ENCODE data around the gene EIPR1.
"Not testable (repeated sequence)": the region's sequence is repeated elsewhere in the genome, so short reads cannot be mapped to it uniquely, and the experiment has no call there.

The EIPR1 gene

DNA sequence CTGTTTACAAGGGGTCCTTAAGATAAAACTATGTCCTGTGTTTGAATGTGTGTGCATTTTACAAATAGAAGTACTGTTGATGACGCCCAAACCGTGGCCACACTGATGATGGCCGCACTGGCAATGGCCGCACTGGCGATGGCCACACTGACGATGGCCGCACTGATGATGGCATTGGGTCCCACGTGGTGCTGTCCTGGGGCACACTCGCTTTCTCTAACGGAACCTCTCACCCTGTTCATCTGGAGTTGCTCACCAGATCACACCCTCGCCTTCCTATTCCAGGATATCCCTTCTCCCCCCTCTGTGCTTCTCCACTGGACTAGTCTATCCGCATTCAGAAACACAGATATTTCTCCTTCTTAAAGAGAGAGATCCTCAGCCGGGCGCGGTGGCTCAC lies 192.4 kb downstream of the EIPR1 start:
- DNase-seq = no peak

DNA sequence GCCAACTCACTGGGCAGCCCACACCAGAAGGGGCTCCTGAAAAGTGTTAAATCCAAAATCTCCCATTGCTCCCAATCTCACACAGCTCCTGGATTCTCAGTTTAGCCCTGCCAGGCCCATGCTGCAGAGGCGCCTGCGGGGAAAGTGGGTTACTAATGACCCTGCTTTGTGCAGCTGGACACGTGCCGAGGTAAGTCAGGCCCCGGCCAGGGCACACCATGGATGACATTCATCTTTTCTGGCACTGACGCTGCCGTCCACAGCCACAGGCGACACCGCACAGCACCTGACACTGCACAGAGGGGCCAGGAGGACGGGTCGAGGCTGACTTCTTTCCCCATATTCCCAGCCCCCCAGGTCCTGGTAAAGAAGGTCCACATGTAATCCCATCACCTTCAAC lies 193.5 kb downstream of the EIPR1 start:
- no peak for DNase-seq

DNA sequence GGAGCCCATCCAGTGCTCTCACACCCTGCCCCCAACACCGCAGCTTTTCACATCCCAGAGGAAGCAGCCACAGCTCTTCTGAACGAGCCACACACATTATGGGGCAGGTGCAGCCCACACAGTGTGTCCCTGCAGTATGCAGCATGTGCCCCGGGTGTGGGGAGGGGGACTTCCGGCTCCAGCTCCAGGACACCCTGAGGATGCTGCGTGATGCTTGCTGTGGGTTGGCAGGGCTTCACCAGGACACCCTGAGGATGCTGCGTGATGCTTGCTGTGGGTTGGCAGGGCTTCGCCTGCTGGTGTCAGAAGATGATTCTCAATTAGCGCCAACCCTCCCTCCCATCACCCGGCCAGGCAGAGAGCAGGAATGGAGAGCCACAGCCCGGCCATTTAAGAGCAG lies 193.9 kb downstream of the EIPR1 start:
- no peak for DNase-seq

DNA sequence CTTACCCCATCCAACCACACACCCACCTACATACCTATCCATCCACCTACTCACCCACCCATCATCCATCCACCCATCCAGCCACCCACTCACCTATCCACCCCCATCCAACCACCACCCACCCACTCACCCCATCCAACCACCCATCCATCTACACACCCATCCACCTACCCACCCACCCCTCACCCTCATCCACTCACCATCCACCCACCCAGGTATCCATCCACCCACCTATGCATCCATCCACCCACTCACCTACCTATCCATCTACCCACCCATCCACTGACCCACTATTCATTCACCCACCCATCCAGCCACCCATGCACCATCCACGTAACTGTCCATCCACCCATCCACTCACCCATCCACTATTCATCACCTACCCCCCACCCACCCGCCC lies 194.8 kb downstream of the EIPR1 start:
- no peak for DNase-seq

DNA sequence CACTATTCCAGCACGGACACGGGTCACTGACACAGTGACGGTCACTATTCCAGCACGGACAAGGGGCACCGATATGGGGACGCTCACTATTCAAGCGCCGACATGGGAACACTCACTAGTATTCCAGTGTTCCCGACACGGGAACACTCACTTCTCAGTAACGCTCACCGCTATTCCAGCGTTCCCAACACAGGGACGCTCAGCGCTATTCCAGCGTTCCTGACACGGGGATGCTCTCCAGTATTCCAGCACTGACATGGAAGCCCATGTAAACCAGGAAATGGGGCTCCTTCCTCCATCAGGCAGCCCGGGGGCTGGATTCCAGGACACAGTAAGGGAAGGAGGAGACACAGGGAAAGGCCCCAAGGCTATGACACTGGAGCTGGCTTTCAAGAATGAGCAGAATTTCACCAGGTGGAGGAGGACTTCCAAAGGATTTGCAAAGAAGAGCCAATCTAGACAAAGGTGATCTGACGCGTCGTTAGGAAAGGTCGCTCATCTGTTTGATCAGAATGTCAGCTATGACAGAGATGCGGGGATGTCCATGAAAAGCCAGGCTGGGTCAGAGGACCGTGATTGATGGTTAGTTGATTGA lies 196.1 kb downstream of the EIPR1 start:
- no peak for DNase-seq

DNA sequence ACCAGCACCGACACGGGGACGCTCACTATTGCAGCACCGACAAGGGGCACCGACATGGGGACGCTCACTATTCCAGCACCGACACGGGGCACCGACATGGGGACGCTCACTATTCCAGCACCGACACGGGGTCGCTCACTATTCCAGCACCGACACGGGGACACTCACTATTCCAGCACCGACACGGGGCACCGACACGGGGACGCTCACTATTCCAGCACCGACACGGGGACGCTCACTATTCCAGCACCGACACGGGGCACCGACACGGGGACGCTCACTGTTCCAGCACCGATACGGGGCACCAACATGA lies 196.8 kb downstream of the EIPR1 start:
- DNase-seq = not testable (repeated sequence)

DNA sequence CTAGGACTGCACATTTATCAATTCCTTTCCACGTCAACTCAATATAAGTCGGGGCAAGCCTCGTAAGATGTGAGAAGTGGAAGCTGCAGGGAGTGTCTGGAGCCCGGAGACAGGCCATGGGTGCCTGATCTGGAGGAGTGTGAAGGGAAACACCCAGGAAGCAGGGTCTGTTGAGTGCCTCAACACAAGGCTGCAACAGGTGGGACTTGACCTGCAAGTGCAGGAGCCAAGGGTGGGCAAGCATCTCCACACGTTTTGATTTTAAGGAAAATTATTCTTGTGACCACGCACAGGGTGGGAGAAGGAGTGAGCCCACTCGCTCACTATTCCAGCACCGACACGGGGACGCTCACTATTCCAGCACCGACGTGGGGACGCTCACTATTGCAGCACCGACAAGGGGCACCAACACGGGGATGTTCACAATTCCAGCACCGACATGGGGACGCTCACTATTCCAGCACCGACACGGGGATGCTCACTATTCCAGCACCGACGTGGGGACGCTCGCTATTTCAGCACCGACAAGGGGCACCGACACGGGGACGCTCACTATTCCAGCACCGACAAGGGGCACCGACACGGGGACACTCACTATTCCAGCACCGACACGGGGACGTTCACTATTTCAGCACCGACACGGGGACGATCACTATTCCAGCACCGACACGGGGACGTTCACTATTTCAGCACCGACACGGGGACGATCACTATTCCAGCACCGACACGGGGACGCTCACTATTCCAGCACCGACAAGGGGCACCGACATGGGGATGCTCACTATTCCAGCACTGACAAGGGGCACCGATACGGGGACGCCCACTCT lies 197.3 kb downstream of the EIPR1 start:
- DNase-seq = no peak

DNA sequence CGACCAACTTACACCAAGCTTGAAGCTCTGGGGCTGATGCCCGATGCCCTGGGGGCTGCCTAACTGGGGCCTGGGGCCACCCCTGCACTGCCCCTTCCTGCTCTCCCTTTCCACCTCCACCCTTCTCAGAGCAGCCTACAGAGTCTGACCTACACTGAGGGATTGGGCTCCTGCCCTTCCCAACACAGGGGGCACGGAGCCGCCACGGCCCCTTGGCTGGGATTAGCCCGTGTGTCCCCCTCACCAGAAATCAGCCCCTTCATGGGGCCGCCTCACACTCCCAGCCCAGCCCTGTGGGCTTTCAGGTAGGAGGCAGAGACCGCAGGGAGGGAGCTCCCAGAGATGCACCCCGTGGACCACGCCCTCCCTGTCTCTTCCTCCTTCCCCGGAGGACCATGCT lies 198.0 kb downstream of the EIPR1 start:
- no peak for DNase-seq

DNA sequence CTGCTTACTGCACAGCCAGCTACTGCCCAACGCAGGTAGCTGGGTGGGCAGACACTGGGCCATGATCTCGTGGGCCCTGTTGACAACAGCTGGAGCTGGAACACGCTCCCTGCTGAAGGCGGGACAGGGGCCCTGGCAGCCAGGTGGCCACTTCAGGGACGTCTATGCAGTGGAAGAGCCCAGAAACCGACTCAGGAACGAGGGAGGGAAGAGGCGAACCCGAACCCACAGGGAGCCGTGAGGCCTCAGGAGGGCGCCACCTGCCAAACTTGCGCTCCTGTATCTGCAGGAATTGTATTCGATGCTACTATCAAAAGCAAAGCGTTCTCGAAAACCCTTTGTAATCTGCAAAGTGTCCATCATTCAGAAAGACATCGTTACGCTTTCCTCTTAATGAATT lies 198.4 kb downstream of the EIPR1 start:
- no peak for DNase-seq

DNA sequence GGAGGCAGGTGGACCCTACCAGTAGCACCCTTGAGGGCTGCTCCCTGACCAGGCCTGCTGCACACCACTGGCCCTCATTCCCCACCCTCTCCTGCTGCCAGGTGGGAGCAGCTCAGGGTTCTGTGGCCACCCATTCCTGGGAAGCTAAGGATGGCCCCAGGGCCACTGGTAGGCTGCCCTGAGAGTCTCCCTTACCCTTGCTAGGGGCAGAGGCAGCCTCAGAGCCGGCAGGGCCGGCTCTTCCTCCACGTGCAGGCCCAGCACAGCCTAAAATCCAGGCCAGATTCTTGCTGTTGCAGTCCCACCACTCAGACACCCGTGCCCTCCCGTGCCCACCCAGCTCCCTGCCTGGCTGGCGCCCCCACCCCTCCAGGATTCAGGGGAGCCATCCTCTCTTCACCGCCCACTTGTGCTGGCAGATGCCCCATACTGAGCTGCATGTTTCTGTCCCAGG lies 199.0 kb downstream of the EIPR1 start:
- no peak for DNase-seq

DNA sequence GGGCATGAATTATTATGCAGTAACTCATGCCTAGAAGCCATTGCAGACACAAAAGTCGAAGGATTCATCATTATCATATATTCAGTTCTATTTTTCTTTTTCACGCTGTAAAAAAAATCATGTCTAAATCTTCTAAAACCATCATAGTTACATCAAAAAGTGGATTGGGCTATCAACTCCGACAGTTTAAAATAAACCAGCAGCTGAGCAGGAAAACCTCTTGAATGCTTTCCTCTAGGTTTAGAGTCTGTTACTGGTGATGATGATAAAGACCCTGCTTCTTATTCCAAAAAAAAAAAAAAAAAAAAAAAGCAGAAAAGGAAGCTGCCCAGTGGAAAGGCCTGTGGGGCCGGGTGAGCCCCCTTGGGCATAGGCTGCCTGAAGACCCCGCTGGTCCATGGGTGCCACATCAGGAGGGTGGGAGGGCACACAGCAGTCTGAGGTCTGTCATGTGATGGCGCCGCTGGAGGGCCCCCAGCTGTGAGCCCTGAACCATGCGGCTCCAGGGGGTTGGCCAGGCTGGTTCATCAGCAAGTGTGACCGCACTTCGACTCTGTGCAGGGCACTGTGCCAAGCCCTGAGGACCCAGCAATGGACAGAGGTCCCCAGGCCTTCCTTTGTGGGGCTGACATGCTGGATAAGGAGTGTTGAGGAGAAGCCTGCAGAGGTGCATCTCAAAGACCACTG lies 199.6 kb downstream of the EIPR1 start:
- no peak for DNase-seq

DNA sequence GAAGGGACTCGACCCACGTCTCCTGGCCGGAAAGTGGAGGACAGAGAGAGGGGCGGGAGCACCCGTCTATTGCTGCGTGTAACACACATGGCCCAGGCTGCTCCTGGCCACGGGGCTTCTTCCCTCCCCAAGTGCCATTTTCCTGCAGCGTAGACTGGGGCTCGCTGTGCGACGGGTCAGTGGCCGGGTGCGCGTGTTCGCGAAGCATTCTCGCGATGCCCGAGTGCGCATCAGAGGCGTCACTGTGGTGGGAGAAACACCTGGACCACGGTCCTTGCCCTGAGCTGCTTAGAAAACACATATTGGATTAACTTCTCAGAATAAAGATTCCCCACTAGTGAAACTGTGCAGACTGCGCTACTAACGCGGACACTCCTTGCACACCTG lies 200.8 kb downstream of the EIPR1 start:
- no peak for DNase-seq

DNA sequence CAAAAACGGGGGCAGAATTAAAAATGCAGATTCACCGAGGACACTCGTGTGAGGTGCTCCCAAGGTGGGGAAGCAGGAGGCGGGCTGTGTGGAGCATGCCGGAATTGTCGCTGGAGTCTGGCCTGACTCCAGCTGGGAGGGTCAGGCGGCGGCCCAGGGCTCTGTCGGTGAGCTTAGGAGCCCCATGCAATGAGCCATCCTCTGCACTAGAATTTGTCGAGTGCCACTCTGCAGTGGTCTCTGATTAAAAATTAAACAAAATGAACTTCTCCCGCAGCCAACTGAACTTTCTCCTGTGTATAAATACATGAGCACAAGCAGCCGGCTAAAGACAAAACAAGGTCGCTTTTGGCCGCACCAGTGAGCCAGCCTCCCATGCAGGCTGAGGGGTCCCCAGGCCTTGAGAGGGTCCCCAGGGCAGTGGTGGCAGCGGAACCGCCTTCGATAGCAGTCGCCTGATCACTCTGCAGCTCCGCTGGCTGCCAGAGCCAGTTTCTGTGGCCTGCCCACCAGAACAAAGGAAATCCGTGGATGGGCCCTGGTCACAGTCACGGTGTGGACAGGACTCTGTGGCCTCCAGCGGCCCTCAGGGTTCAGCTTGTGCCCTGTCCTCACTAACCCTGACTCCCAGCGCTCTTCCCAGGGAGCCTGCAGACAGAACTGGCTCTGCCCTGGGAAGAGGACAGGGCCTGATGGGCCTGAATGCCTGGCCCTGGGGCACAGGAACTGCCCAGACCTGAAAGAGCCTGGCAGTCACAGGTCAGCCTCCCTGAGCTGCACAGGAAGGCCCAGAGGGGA lies 201.3 kb downstream of the EIPR1 start:
- no peak for DNase-seq

DNA sequence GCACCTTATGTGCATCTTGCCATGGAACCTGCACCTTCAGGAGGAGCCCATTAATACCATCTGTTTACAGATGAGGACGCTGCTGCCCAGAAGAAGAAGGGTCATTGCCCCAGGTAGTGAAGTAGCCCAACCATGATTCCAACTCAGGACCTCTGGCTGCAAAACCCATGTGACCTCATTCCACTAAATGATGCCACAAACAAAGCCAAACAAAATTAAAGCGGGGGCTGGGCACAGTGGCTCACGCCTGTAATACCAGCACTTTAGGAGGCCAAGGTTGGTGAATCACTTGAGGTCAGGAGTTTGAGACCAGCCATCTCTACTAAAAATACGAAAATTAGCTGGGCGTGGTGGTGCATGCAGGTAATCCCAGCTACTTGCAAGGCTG lies 202.1 kb downstream of the EIPR1 start:
- no peak for DNase-seq

DNA sequence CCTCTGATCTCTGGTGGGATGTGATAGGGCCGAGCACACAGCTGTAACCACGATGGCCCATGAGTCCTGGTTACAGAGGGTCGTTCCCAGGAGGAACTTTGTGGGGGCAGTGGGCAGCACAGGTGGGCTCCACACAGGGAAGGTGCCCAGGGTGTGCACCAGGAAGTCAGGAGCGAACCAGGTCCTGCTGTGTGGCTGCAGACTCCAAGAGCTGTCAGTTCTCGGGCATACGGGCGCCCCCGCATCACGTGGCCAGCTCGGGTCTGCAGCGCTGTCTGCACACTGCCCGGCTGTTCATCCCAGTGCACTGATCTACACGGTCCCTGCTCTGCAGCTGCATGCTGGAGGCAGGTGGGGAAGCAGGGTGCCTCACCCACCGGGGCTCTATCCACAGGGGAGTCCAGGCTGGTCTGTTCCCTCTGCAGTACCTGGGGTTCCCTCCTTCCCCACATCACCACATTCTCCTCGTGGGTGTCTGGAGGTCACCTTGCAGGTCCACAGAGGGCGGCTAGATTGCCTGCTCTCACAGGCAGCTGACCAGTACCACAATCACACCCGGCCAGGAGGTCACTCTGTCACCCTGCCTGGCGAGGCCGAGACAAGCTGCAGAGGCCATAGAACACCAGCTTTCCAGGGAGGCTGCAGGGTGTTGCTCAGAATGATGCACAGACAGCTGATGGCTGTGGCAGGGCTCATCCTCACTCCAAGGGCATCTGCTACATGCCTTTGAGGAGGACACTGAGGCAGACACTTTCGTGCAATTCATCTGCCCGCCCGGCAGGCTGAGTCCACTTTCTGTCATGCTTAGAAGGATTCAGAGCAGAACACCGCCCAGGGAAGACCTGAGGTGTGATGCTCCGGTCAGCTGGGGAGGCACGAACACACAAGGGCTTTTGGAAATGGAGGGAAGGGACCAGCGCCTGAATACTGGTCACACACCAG lies 202.7 kb downstream of the EIPR1 start:
- DNase-seq = no peak

DNA sequence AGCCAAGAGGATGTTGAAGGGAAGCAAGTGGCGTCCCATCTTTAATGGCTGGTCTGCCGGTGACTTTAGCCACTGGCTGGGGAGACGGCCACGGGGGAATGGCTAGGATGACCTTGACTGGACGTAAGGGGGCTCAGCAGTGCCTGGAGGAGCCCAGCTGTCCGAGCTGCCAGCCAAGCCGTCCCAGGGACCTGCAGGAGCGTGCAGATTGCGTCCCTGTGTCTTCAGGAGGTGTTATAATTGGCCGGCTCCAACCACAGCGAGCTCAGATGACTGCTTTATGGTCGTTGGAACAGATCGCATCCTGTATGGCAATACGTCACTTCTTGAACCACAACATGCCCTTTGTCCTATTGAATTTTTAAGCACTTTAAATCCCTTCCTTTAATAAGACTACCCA lies 204.6 kb downstream of the EIPR1 start:
- no peak for DNase-seq

DNA sequence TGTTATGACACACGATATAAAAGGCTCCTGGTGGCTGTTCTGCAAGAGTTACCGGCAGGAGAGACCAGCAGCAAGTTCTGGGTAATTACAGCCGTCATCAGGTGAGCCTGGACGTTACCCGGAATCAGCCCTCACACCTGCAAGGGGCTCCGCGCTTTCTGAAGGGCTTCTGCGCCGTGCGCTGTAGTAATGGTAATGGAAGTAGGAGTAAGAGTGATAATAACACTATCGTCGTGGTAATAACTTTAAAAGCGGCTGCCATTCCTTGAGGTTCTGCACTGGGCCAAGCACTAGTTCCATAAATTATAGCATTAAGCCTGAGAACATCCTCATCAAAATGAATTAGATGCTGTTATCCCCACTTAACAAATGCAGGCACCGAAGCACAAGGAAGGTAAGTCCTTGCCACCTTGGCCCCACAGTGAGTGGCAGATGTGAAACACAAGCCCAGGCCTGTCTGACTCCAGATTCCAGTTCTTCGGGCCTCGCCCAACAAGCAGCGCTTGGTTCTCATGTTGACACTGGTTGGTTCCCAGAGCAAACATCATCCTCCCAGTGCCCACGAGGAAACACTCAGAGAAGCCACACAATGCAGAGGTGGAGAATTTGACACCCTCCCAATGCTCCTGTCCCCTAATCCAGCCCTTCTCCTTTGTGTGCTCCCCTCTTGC lies 205.2 kb downstream of the EIPR1 start:
- peak; percentile 73 for DNase-seq

DNA sequence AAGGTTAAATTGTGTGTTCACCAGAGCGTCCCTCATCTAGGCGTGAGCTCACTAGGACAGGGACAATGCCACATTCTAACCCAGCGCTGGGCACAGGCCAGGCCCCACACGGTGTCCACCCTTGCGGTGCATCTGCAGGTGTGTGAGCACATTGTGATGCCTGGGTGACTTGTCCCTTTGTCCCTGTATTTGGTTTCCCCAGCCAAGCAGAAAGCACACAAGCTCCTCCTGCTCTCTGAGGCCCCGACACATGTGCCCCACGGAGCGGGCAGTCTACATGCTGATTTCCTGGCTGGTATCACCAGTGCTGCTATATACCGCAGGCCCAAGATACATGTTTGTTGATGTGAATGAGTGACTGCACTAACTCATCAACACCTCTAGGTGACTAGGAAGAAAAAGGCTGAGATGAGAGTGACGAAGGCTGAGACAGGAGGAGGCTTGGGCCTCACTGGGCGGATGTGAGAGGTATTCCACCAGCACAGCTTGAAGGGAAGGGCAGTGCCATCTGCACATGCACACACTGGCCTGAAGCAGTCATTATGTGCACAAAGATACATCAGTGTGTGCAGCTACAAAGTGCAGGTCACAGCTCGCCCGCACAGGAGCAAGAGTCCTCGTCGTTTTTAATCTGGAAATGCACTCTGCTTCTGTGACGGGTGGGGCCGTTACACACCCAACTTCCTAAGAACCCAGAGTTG lies 205.9 kb downstream of the EIPR1 start:
- no peak for DNase-seq

DNA sequence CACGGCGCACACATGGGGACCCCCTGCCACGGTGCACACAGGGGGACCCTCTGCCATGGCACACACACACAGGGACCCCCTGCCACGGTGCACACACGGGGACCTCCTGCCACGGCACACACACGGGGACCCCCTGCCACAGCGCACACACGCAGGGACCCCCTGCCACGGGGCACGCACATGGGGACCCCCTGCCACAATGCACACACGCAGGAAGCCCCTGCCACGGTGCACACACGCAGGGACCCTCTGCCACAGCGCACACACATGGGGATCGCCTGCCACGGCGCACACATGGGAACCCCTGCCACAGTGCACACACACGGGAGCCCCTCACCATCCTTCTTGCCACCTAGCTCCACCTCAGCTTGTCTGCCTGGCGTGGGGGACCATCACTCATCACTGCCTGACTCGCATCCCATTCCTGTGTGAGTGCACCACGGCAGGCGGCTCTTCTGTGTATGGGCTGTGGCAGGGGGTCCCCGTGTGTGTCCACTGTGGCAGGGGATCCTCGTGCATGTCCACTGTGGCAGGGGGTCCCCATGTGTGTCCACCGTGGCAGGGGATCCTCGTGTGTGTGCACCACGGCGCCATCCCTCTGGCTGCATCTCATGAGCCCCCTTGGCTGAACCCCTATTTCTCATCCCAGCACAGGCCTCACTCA lies 206.7 kb downstream of the EIPR1 start:
- DNase-seq = no peak

DNA sequence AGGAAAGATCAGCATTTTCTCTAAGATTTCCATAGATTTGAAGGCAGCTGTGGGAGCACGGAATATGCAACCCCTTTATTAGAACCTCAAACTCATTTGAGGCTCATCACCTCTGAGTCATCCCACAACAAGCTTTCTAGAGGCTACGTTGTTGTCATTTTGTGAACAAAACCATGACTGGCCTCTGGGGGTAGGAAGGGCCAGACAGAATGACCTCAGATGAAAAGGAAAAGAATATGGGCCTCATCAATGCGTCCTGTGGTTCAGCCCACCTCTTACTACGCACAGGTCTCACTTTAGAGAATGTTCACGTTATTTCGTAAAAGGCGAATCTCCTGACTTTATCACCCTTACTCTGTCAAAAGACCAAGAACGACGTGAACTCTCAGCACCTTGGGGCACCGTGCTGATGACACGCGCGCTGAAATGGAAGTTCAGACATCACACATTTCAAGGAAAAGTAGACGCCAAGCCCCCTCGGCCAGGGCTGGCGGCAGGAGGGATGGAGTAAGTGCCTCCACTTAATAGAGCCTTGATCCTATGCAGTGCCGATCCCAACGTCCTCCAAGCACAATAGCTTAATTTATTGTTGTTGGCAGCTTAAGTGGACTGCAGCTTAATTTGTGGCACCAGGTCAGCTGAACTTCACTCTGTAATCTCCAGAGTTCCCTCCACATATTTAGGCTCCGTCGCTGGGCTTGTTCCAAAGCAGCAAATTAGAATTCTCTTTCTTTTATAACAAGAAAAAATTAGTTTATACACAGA lies 208.3 kb downstream of the EIPR1 start:
- DNase-seq = no peak
